BJ (cell line): ENCODE data around the gene CCDC126. TPM values are rescaled to one million over a fixed set of nuclear protein-coding genes. Genes with fewer than 3 reads are reported as not detected.
"Not testable (repeated sequence)": the region's sequence is repeated elsewhere in the genome, so short reads cannot be mapped to it uniquely, and the experiment has no call there.

Source experiments
- CTCF ChIA-PET: fragments of 350-600 bp; formaldehyde crosslinking; extraction: SDS; loops from one replicate; lab custom pipeline; 2021; ENCODE audit warnings: antibody characterized with exemption, inconsistent platforms; lab: Yijun Ruan, JAX
- POLR2A ChIA-PET: fragments of 300-600 bp; sonication (Branson Sonifier 250); formaldehyde crosslinking; extraction: SDS; loops from one replicate; lab custom pipeline; 2021; ENCODE audit warnings: antibody characterized with exemption; lab: Charles Lee
- DNase-seq: peaks from one replicate; pipeline ENCODE4 v3.0.0-alpha.2; 2011; ENCODE audit warnings: low read depth
- H3K27me3 ChIP-seq: 2 replicates; pipeline ENCODE4 v1.6.0; 2011; ENCODE audit warnings: low read length; ENCODE audit not compliant: control insufficient read depth, insufficient read depth
- H3K36me3 ChIP-seq: 2 replicates; pipeline ENCODE4 v1.5.1; 2011; ENCODE audit warnings: low read length; ENCODE audit not compliant: control insufficient read depth, insufficient read depth
- H3K4me3 ChIP-seq: 2 replicates; pipeline ENCODE4 v1.5.1; 2011; ENCODE audit warnings: low read depth, mild to moderate bottlenecking, control low read depth, low read length
- polyA minus RNA-seq: library from RNA; depleted of rRNA, polyadenylated mRNA; stranded (reverse); fragments of >200 nt; gene quantifications from 2 replicates; pipeline ENCODE4 v1.2.3, GENCODE V29; 2011; rRNA and poly(A)+ RNA removed
- polyA plus RNA-seq: library from polyadenylated mRNA; depleted of rRNA; stranded (reverse); fragments of >200 nt; gene quantifications from 2 replicates; pipeline ENCODE4 v1.2.3, GENCODE V29; 2011; rRNA removed
- TF ChIP-seq, protein P1 (sequence below): IDR thresholded peaks from 2 replicates; pipeline ENCODE4 v1.5.1; 2011; ENCODE audit warnings: low read depth, mild to moderate bottlenecking, control low read depth, inconsistent platforms, low read length, moderate library complexity; ENCODE audit not compliant: insufficient read depth

Gene CCDC126
- polyA plus RNA-seq: 2.4 and 5.0 TPM in 2 replicates
- 1.1 and 1.8 TPM in 2 replicates for polyA minus RNA-seq

GRCh38 chr7:23597094-23598091 is at the start of gene CCDC126:
TSS of gene CCDC126 (plus strand) at chr7:23597382. CDS start at chr7:23611316, 13,934 bp downstream.
- DNase-seq: peak; percentile 47
- H3K27me3 ChIP-seq: 0 out of 2 replicates have a peak, but pooled peaks cover 2% of the 10 kb centered on the region
- CTCF ChIA-PET: interaction anchor here (0.9 kb wide), 1 partner anchor 51 kb away, joined by 3 read pairs; no protein-coding TSS in a partner anchor
- peak within 1 kb of the TSS; percentile 76 for H3K4me3 ChIP-seq
- TF ChIP-seq, protein P1, sequence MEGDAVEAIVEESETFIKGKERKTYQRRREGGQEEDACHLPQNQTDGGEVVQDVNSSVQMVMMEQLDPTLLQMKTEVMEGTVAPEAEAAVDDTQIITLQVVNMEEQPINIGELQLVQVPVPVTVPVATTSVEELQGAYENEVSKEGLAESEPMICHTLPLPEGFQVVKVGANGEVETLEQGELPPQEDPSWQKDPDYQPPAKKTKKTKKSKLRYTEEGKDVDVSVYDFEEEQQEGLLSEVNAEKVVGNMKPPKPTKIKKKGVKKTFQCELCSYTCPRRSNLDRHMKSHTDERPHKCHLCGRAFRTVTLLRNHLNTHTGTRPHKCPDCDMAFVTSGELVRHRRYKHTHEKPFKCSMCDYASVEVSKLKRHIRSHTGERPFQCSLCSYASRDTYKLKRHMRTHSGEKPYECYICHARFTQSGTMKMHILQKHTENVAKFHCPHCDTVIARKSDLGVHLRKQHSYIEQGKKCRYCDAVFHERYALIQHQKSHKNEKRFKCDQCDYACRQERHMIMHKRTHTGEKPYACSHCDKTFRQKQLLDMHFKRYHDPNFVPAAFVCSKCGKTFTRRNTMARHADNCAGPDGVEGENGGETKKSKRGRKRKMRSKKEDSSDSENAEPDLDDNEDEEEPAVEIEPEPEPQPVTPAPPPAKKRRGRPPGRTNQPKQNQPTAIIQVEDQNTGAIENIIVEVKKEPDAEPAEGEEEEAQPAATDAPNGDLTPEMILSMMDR: no peak
- no peaks in the 10 kb centered on the region for H3K36me3 ChIP-seq
- POLR2A ChIA-PET: interaction anchor here (0.9 kb wide), 1 partner anchor 9 kb away, joined by 3 read pairs; no protein-coding TSS in a partner anchor

GRCh38 chr7:23547662-23548061 is 49.5 kb upstream of the CCDC126 start:
- ChIA-PET POLR2A (no interaction called here), CTCF (interaction anchor here (0.6 to 2.2 kb wide), 7 partner anchors 13 to 323 kb away, joined by 3 to 21 read pairs (median 8); partner anchors contain the start of gene STK31)
- H3K27me3 ChIP-seq: no peaks in the 10 kb centered on the region
- TF ChIP-seq, protein P1: no peak
- no peak for DNase-seq
- H3K4me3 ChIP-seq: no peak overlapping the region
- no peaks in the 10 kb centered on the region for H3K36me3 ChIP-seq

- Histone ChIP-seq H3K4me3 (no peak overlapping the region), H3K36me3 (no peaks in the 10 kb centered on the region), H3K27me3 (no peaks in the 10 kb centered on the region; the same call in 1 of the 2 replicates)
- no peak for DNase-seq
- TF ChIP-seq, protein P1: no peak
- POLR2A ChIA-PET: no interaction called here
- CTCF ChIA-PET: interaction anchor here (0.7 to 1.4 kb wide), 3 partner anchors 11 to 42 kb away, joined by 3 to 4 read pairs (median 4); no protein-coding TSS in a partner anchor
Measured at GRCh38 chr7:23558303-23558702, 38.9 kb upstream of the CCDC126 start.

- H3K36me3 ChIP-seq: no peaks in the 10 kb centered on the region
- H3K27me3 ChIP-seq: no peaks in the 10 kb centered on the region
- DNase-seq: peak; percentile 16
- ChIA-PET CTCF (interaction anchor here (0.7 to 6.8 kb wide), 19 partner anchors 10 to 368 kb away, joined by 3 to 130 read pairs (median 4); partner anchors contain the start of gene STK31), POLR2A (no interaction called here)
- no peak overlapping the region for H3K4me3 ChIP-seq
- TF ChIP-seq, protein P1: peak; percentile 86
Measured at GRCh38 chr7:23570592-23571200, 26.5 kb upstream of the CCDC126 start.

DNA sequence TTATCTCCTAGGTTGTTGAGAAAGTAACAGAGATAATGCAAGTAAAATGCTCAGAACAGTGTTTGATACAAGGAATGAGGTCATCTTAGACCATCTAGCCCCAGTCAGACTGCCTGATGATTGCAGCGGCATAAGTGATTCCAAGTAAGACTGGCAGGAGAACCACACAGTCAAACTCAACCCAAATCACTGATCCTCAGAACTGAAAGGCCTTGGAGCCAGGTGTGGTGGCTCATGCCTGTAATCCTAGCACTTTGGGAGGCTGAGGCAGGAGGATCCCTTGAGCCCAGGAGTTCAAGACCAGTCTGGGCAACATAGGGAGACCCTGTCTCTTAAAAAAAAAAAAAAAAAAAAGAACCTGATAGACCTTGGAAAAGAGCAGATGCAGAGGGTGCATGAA is 15.2 kb upstream of the CCDC126 start:
- DNase-seq, POLR2A ChIA-PET: not testable (repeated sequence)
- CTCF ChIA-PET: interaction anchor here (0.6 to 0.7 kb wide), 2 partner anchors 221 to 386 kb away, joined by 3 to 4 read pairs; no protein-coding TSS in a partner anchor

GRCh38 chr7:23585304-23585703 is 11.9 kb upstream of the CCDC126 start:
- DNase-seq, H3K4me3 ChIP-seq, POLR2A ChIA-PET, H3K36me3 ChIP-seq, H3K27me3 ChIP-seq: not testable (repeated sequence)
- CTCF ChIA-PET: interaction anchor here (1.9 kb wide), 1 partner anchor 10 kb away, joined by 4 read pairs; no protein-coding TSS in a partner anchor

More for the DNA sequence above, 15.2 kb upstream of the CCDC126 start:
- H3K36me3 ChIP-seq, H3K4me3 ChIP-seq, H3K27me3 ChIP-seq: not testable (repeated sequence)
